ENCODE data around the gene SEMA4B.

Gene SEMA4B

GRCh38 chr15:90230610-90231009 is 29.5 kb downstream of the SEMA4B start:
- Histone ChIP-seq H3K18ac (ENCODE audit: low read length) (no peak overlapping the region), H2BK120ac (ENCODE audit: low read depth, low read length) (no peak overlapping the region), H3K36me3 (ENCODE audit: control insufficient read depth, insufficient read depth, low read length) (peaks cover 6% of the 10 kb centered on the region), H3K56ac (ENCODE audit: low read length) (no peak overlapping the region), H3K4me1 (ENCODE audit: control insufficient read depth, low read depth, low read length) (peaks cover 2% of the 10 kb centered on the region), H4K5ac (ENCODE audit: low read length) (no peak overlapping the region), H3K4ac (ENCODE audit: low read depth, low read length) (no peak overlapping the region), H2BK15ac (replicated peaks; ENCODE audit: low read depth) (no peak overlapping the region), H3K79me1 (ENCODE audit: low read length) (no peaks in the 10 kb centered on the region), H3K4me2 (ENCODE audit: low read length) (no peak overlapping the region), H4K8ac (ENCODE audit: low read depth, low read length) (no peak overlapping the region), H3K9ac (ENCODE audit: low read length) (no peak overlapping the region), H3K79me2 (ENCODE audit: control insufficient read depth, insufficient read depth, low read length) (no peaks in the 10 kb centered on the region), H3K23ac (ENCODE audit: low read length) (no peak overlapping the region), H3K4me3 (ENCODE audit: low read length) (no peak overlapping the region), H3K27me3 (ENCODE audit: insufficient read depth, low read length, poor library complexity) (no peaks in the 10 kb centered on the region), H2AK5ac (ENCODE audit: low read length) (no peak overlapping the region), H2BK5ac (ENCODE audit: low read length) (no peak overlapping the region), H3K27ac (ENCODE audit: low read depth, low read length) (no peak overlapping the region)
- no peak for DNase-seq
- no CpG with 5 or more reads among the region's 8 CpGs for WGBS (ENCODE audit: extremely low coverage, insufficient coverage, low lambda C conversion rate)

DNA sequence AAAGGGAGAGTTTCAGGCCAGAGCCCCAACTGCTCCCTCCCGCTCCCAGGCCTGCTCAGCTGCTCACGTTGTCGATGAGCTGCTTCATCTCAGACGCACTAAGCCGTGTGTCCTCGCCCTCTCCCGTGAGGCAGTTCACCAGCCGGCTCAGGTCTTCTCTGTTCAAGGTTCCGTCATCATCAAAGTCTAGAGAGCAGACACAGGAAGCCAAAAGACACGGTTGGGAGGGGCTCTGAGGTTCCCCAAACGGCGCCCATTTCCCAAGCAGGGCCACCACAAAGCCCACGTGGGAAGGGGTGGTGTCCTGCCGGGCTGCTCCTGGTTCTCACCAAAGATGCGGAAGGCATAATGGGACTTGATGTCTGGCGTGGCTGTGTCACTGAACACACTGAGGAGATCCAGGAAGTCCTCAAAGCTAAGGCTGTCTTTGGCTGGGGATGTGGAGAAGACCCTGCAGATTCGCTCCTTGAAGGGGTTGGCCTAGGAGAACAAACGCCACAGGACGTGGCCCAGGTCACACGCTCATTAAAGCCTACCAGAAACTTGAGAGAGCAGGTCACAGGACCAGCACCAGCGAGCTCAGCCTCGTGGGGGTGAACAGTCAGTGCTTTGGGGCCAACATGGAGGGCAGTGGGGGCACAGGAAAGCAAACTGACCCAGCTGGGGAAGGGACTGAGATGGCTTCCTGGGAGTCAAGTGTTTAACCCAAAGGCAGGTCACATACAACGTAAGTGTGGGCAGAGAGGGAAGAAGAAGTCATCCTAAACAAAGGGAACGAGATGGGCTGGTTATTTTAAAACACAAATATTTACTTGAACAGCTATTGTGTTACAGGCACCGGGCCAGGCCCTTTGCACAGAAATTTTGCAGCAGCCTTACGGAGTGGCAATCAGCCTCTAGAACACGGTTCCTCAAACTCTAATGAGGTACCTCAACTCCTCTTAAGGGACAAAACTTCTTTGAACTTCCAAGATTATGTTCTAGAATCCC is 30.2 kb downstream of the SEMA4B start:
- Histone ChIP-seq H3K27me3 (ENCODE audit: insufficient read depth, low read length, poor library complexity) (no peaks in the 10 kb centered on the region), H3K27ac (ENCODE audit: low read depth, low read length) (no peak overlapping the region), H3K56ac (ENCODE audit: low read length) (no peak overlapping the region), H3K79me2 (ENCODE audit: control insufficient read depth, insufficient read depth, low read length) (no peaks in the 10 kb centered on the region), H3K23ac (ENCODE audit: low read length) (no peak overlapping the region), H3K4me3 (ENCODE audit: low read length) (no peak overlapping the region), H2AK5ac (ENCODE audit: low read length) (no peak overlapping the region), H3K4me1 (ENCODE audit: control insufficient read depth, low read depth, low read length) (peaks cover 2% of the 10 kb centered on the region), H3K79me1 (ENCODE audit: low read length) (no peaks in the 10 kb centered on the region), H3K4me2 (ENCODE audit: low read length) (no peak overlapping the region), H3K18ac (ENCODE audit: low read length) (no peak overlapping the region), H3K36me3 (ENCODE audit: control insufficient read depth, insufficient read depth, low read length) (peaks cover 6% of the 10 kb centered on the region), H2BK5ac (ENCODE audit: low read length) (no peak overlapping the region), H3K4ac (ENCODE audit: low read depth, low read length) (no peak overlapping the region), H2BK120ac (ENCODE audit: low read depth, low read length) (no peak overlapping the region), H3K9ac (ENCODE audit: low read length) (no peak overlapping the region), H4K8ac (ENCODE audit: low read depth, low read length) (no peak overlapping the region), H4K5ac (ENCODE audit: low read length) (no peak overlapping the region), H2BK15ac (replicated peaks; ENCODE audit: low read depth) (no peak overlapping the region)
- DNase-seq = no peak
- WGBS (ENCODE audit: extremely low coverage, insufficient coverage, low lambda C conversion rate) = no CpG with 5 or more reads among the region's 27 CpGs

GRCh38 chr15:90232196-90232595 is 31.1 kb downstream of the SEMA4B start:
- Histone ChIP-seq H3K4me1 (ENCODE audit: control insufficient read depth, low read depth, low read length) (peaks cover 2% of the 10 kb centered on the region), H3K4me2 (ENCODE audit: low read length) (no peak overlapping the region), H2BK15ac (replicated peaks; ENCODE audit: low read depth) (no peak overlapping the region), H2AK5ac (ENCODE audit: low read length) (no peak overlapping the region), H3K4me3 (ENCODE audit: low read length) (no peak overlapping the region), H3K27ac (ENCODE audit: low read depth, low read length) (no peak overlapping the region), H3K27me3 (ENCODE audit: insufficient read depth, low read length, poor library complexity) (no peaks in the 10 kb centered on the region), H2BK120ac (ENCODE audit: low read depth, low read length) (no peak overlapping the region), H3K56ac (ENCODE audit: low read length) (no peak overlapping the region), H3K79me1 (ENCODE audit: low read length) (no peaks in the 10 kb centered on the region), H2BK5ac (ENCODE audit: low read length) (no peak overlapping the region), H3K9ac (ENCODE audit: low read length) (no peak overlapping the region), H3K23ac (ENCODE audit: low read length) (no peak overlapping the region), H3K18ac (ENCODE audit: low read length) (no peak overlapping the region), H4K5ac (ENCODE audit: low read length) (no peak overlapping the region), H3K4ac (ENCODE audit: low read depth, low read length) (no peak overlapping the region), H4K8ac (ENCODE audit: low read depth, low read length) (no peak overlapping the region), H3K79me2 (ENCODE audit: control insufficient read depth, insufficient read depth, low read length) (no peaks in the 10 kb centered on the region), H3K36me3 (ENCODE audit: control insufficient read depth, insufficient read depth, low read length) (peaks cover 6% of the 10 kb centered on the region)
- no peak for DNase-seq
- no CpG with 5 or more reads among the region's 13 CpGs for WGBS (ENCODE audit: extremely low coverage, insufficient coverage, low lambda C conversion rate)

DNA sequence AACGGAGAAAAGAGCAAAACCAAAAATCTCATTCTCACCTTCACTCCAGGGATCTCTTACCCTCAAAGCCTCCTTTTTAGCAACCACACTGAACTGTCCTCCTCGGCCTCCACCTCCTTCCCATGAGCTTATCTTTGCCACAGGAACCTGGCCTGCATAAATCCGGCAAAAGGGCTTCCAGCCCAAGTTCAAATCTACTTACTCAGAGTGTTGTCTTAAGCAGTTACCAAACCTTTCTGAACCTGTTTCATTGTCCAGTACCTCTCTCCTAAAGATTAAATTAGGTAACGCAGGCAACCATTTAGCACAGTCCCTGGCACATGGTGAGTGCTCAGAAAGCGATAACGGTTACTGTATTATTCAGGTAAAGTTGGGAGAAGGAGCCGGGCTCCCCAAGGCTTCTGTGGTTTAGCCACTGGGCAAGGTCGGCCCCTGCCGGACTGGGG is 31.8 kb downstream of the SEMA4B start:
- Histone ChIP-seq H2BK5ac (ENCODE audit: low read length) (no peak overlapping the region), H3K4me2 (ENCODE audit: low read length) (peak overlapping the region; percentile 71), H3K27me3 (ENCODE audit: insufficient read depth, low read length, poor library complexity) (no peaks in the 10 kb centered on the region), H3K36me3 (ENCODE audit: control insufficient read depth, insufficient read depth, low read length) (peaks cover 6% of the 10 kb centered on the region), H4K8ac (ENCODE audit: low read depth, low read length) (no peak overlapping the region), H4K5ac (ENCODE audit: low read length) (no peak overlapping the region), H3K4ac (ENCODE audit: low read depth, low read length) (peak overlapping the region; percentile 11), H2BK15ac (replicated peaks; ENCODE audit: low read depth) (no peak overlapping the region), H3K4me3 (ENCODE audit: low read length) (peak overlapping the region; percentile 43), H3K4me1 (ENCODE audit: control insufficient read depth, low read depth, low read length) (peaks cover 2% of the 10 kb centered on the region), H3K18ac (ENCODE audit: low read length) (no peak overlapping the region), H3K9ac (ENCODE audit: low read length) (peak overlapping the region; percentile 53), H2BK120ac (ENCODE audit: low read depth, low read length) (no peak overlapping the region), H2AK5ac (ENCODE audit: low read length) (no peak overlapping the region), H3K27ac (ENCODE audit: low read depth, low read length) (peak overlapping the region; percentile 48), H3K79me1 (ENCODE audit: low read length) (no peaks in the 10 kb centered on the region), H3K23ac (ENCODE audit: low read length) (no peak overlapping the region), H3K79me2 (ENCODE audit: control insufficient read depth, insufficient read depth, low read length) (no peaks in the 10 kb centered on the region), H3K56ac (ENCODE audit: low read length) (peak overlapping the region; percentile 84)
- whole genome bisulfite sequencing (ENCODE audit: extremely low coverage, insufficient coverage, low lambda C conversion rate) = no CpG with 5 or more reads among the region's 9 CpGs
- no peak for DNase-seq

- H3K18ac ChIP-seq (ENCODE audit: low read length) = peak within 1 kb of the TSS; percentile 56
- H2AK5ac ChIP-seq (ENCODE audit: low read length) = no peak within 1 kb of the TSS
- H4K8ac ChIP-seq (ENCODE audit: low read depth, low read length) = no peak within 1 kb of the TSS
- peak within 1 kb of the TSS; percentile 46 for H3K4me3 ChIP-seq (ENCODE audit: low read length)
- peak within 1 kb of the TSS; percentile 48 for H3K27ac ChIP-seq (ENCODE audit: low read depth, low read length)
- peak; percentile 97 for DNase-seq
- H3K9ac ChIP-seq (ENCODE audit: low read length) = peak within 1 kb of the TSS; percentile 59
- WGBS (ENCODE audit: extremely low coverage, insufficient coverage, low lambda C conversion rate) = no CpG with 5 or more reads among the region's 63 CpGs
- peaks cover 6% of the 10 kb centered on the region for H3K36me3 ChIP-seq (ENCODE audit: control insufficient read depth, insufficient read depth, low read length)
- H3K4ac ChIP-seq (ENCODE audit: low read depth, low read length) = peak within 1 kb of the TSS; percentile 11
- no peaks in the 10 kb centered on the region for H3K27me3 ChIP-seq (ENCODE audit: insufficient read depth, low read length, poor library complexity)
- no peaks in the 10 kb centered on the region for H3K79me2 ChIP-seq (ENCODE audit: control insufficient read depth, insufficient read depth, low read length)
- no peak within 1 kb of the TSS for H2BK5ac ChIP-seq (ENCODE audit: low read length)
- H2BK15ac ChIP-seq (replicated peaks; ENCODE audit: low read depth) = no peak within 1 kb of the TSS
- no peak within 1 kb of the TSS for H3K23ac ChIP-seq (ENCODE audit: low read length)
- H3K4me2 ChIP-seq (ENCODE audit: low read length) = peak within 1 kb of the TSS; percentile 74
- H3K79me1 ChIP-seq (ENCODE audit: low read length) = no peaks in the 10 kb centered on the region
- no peak within 1 kb of the TSS for H2BK120ac ChIP-seq (ENCODE audit: low read depth, low read length)
- H3K4me1 ChIP-seq (ENCODE audit: control insufficient read depth, low read depth, low read length) = peaks cover 2% of the 10 kb centered on the region
- peak within 1 kb of the TSS; percentile 84 for H3K56ac ChIP-seq (ENCODE audit: low read length)
- no peak within 1 kb of the TSS for H4K5ac ChIP-seq (ENCODE audit: low read length)
Observed at GRCh38 chr15:90233387-90234095, 32.4 kb downstream of the SEMA4B start, which contains the start of gene CIB1. CIB1 (minus strand) TSS chr15:90233941; CDS start chr15:90233885, 56 bp downstream.
